Uterus (tissue), 4 donors: ENCODE measurements around the gene TMPRSS3. TPM values are rescaled to one million over a fixed set of nuclear protein-coding genes. Genes with fewer than 3 reads are reported as not detected.

Experiments
- DNase-seq, 2 donors: peaks; one replicate each; pipeline ENCODE4 v3.0.0-alpha.2; 2019 to 2020
- H3K27ac ChIP-seq, 2 donors: fragments of 200-600 bp; sonication (generic); 1 replicate in 1 of 2; 2 replicates in 1 of 2; pipeline ENCODE4 v1.5.1; 2016 to 2018
- H3K27me3 ChIP-seq, 2 donors: fragments of 200-600 bp; sonication (generic); one replicate each; pipeline ENCODE4 v1.5.1; 2018 to 2019; ENCODE audit warnings: control low read depth in 1 of 2
- H3K36me3 ChIP-seq, 2 donors: fragments of 200-600 bp; sonication (generic); one replicate each; pipeline ENCODE4 v1.5.1; 2019; ENCODE audit warnings: control low read depth in 1 of 2
- H3K4me1 ChIP-seq, 2 donors: fragments of 200-600 bp; sonication (generic); one replicate each; pipeline ENCODE4 v1.5.1; 2018 to 2019; ENCODE audit warnings: control low read depth in 1 of 2
- H3K4me3 ChIP-seq, 2 donors: fragments of 200-600 bp; sonication (generic); 1 replicate in 1 of 2; 2 replicates in 1 of 2; pipeline ENCODE4 v1.5.1; 2018 to 2019; ENCODE audit warnings: mild to moderate bottlenecking in 1 of 2
- H3K9me3 ChIP-seq, 2 donors: fragments of 200-600 bp; sonication (generic); one replicate each; pipeline ENCODE4 v1.5.1; 2019; ENCODE audit warnings: control low read depth in 1 of 2
- CTCF ChIP-seq, 4 experiments: fragments of 200-600 bp in 2 of 4; fragments of 450-650 bp in 2 of 4; sonication (generic) in 2 of 4; IDR thresholded peaks; one replicate each; pipeline ENCODE4 v1.5.1; 2016 to 2019; ENCODE audit warnings: antibody characterized with exemption in 4 of 4, mild to moderate bottlenecking in 2 of 4, moderate library complexity in 1 of 4
- POLR2A ChIP-seq, 2 donors: fragments of 450-650 bp; IDR thresholded peaks; one replicate each; pipeline ENCODE4 v1.6.1; 2016; ENCODE audit warnings: antibody characterized with exemption in 2 of 2, mild to moderate bottlenecking in 1 of 2, moderate library complexity in 1 of 2
- intact Hi-C: fragments of 100-400 bp; cut with DNase I; formaldehyde crosslinking; loops from one replicate; pipeline ENCODE4 v1.15.1; 2023; ENCODE audit warnings: low total_unique reads
- total RNA-seq, 4 donors: library from RNA; depleted of rRNA in 3 of 4; stranded (reverse); fragments of >200 nt in 3 of 4; gene quantifications; one replicate each; pipeline versions ENCODE4 v1.1.0 to v1.2.4, GENCODE V29; 2014 to 2023
- donor health status: DM: yes; HTN: yes; CAD: no.

The TMPRSS3 gene
- total RNA-seq, 4 donors from 2014 or later = 0.18 to 4.4 TPM; not detected in 2

GRCh38 chr21:42367367-42368165 lies 28.3 kb downstream of the TMPRSS3 start:
- no peak for DNase-seq
- Histone ChIP-seq H3K27me3 (no peaks in the 10 kb centered on the region), H3K4me3 (no peak overlapping the region), H3K27ac (no peak overlapping the region), H3K9me3 (no peaks in the 10 kb centered on the region), H3K36me3 (no peaks in the 10 kb centered on the region), H3K4me1 (no peaks in the 10 kb centered on the region)
- TF ChIP-seq CTCF (IDR thresholded peaks at IDR 0.05) (no peak), POLR2A (IDR thresholded peaks at IDR 0.05) (no peak)
- intact Hi-C loops = no loop called here

GRCh38 chr21:42366292-42367010 lies 29.4 kb downstream of the TMPRSS3 start, which contains the start of gene TFF1:
Gene TFF1 (minus strand): TSS chr21:42366535. CDS start chr21:42366495, 40 bp downstream.
- no peaks in the 10 kb centered on the region for H3K36me3 ChIP-seq
- no peak within 1 kb of the TSS for H3K4me3 ChIP-seq
- no peaks in the 10 kb centered on the region for H3K4me1 ChIP-seq
- TF ChIP-seq POLR2A (IDR thresholded peaks at IDR 0.05) (no peak), CTCF (IDR thresholded peaks at IDR 0.05) (no peak)
- intact Hi-C loops = no loop called here
- H3K9me3 ChIP-seq = no peaks in the 10 kb centered on the region
- H3K27me3 ChIP-seq = no peaks in the 10 kb centered on the region
- DNase-seq = no peak
- H3K27ac ChIP-seq = no peak within 1 kb of the TSS

- TF ChIP-seq POLR2A (IDR thresholded peaks at IDR 0.05) (no peak), CTCF (IDR thresholded peaks at IDR 0.05) (no peak)
- intact Hi-C loops = no loop called here
- H3K27ac ChIP-seq = no peak overlapping the region
- H3K36me3 ChIP-seq = no peaks in the 10 kb centered on the region
- DNase-seq = no peak
- H3K4me1 ChIP-seq = no peaks in the 10 kb centered on the region
- H3K27me3 ChIP-seq = no peaks in the 10 kb centered on the region
- no peak overlapping the region for H3K4me3 ChIP-seq
- H3K9me3 ChIP-seq = no peaks in the 10 kb centered on the region
Observed at GRCh38 chr21:42365770-42366169, 30.1 kb downstream of the TMPRSS3 start.

GRCh38 chr21:42364304-42364865 lies 31.5 kb downstream of the TMPRSS3 start:
- H3K4me1 ChIP-seq = no peaks in the 10 kb centered on the region
- no peaks in the 10 kb centered on the region for H3K27me3 ChIP-seq

More at GRCh38 chr21:42364304-42364865, 31.5 kb downstream of the TMPRSS3 start:
- no peak overlapping the region for H3K27ac ChIP-seq
- H3K4me3 ChIP-seq = no peak overlapping the region
- no peak for DNase-seq
- TF ChIP-seq CTCF (IDR thresholded peaks at IDR 0.05) (no peak), POLR2A (IDR thresholded peaks at IDR 0.05) (no peak)
- H3K36me3 ChIP-seq = no peaks in the 10 kb centered on the region
- intact Hi-C loops = no loop called here
- no peaks in the 10 kb centered on the region for H3K9me3 ChIP-seq
